Stomach (tissue), 4 donors: ENCODE measurements around the gene PDK3.

Experiments
- CTCF ChIP-seq, 7 experiments: fragments of 450-650 bp in 4 of 7; fragments of 200-600 bp in 3 of 7; sonication (generic) in 3 of 7; IDR thresholded peaks; one replicate each; pipeline ENCODE4 v1.5.1; 2016 to 2019; ENCODE audit warnings: antibody characterized with exemption in 7 of 7, control low read depth in 2 of 7, mild to moderate bottlenecking in 1 of 7
- EP300 ChIP-seq: sonication (generic); formaldehyde crosslinking; IDR thresholded peaks from one replicate; pipeline ENCODE4 v1.6.1; 2017; ENCODE audit warnings: antibody characterized with exemption
- POLR2A ChIP-seq, 4 donors: fragments of 450-650 bp; IDR thresholded peaks; one replicate each; pipeline ENCODE4 v1.6.1; 2016; ENCODE audit warnings: antibody characterized with exemption in 4 of 4, control low read depth in 2 of 4, mild to moderate bottlenecking in 1 of 4, moderate library complexity in 1 of 4

- TF ChIP-seq POLR2A (IDR thresholded peaks at IDR 0.05) (no peak), CTCF (IDR thresholded peaks at IDR 0.05) (no peak), EP300 (no peak)
Observed at GRCh38 chrX:24415921-24416320, 49.2 kb upstream of the PDK3 start.
